HCT116 (cell line): ENCODE measurements around the gene ZNF345.

Source experiments
- EZH2 ChIP-seq: fragments of 200-600 bp; sonication (generic); IDR thresholded peaks from 2 replicates; pipeline ENCODE4 v1.6.1; 2017; ENCODE audit warnings: antibody characterized with exemption, mixed run types
- POLR2A ChIP-seq: IDR thresholded peaks from 2 replicates; pipeline ENCODE4 v1.7.0; 2011; ENCODE audit warnings: borderline replicate concordance; ENCODE audit not compliant: insufficient read depth, insufficient read length; ENCODE audit errors: extremely low read depth

GRCh38 chr19:36805364-36805763 is 45.3 kb upstream of the ZNF345 start:
- no peak for TF ChIP-seq EZH2
- TF ChIP-seq POLR2A: no peak
